Stimulated activated memory B cell treated with anti-CD40 and anti-IgM and Interleukin-4, amounts not matched to agents 10 μg/mL and 1 μg/mL and 100 μg/mL, for 72 hours (primary cell): ENCODE measurements around the gene MYO7B.

Source experiments
- ATAC-seq: fragments of 150-1000 bp; cut with Tn5 transposase; 2 replicates; pipeline ENCODE4 v1.10.0; 2021
- H3K27ac Mint-ChIP-seq: one replicate; pipeline ENCODE4 v1.8.0; 2022; ENCODE audit warnings: mild to moderate bottlenecking, mixed read lengths
- H3K27me3 Mint-ChIP-seq: one replicate; pipeline ENCODE4 v1.8.0; 2022; ENCODE audit warnings: mixed read lengths
- H3K36me3 Mint-ChIP-seq: one replicate; pipeline ENCODE4 v1.8.0; 2022; ENCODE audit warnings: mixed read lengths
- H3K4me1 Mint-ChIP-seq: one replicate; pipeline ENCODE4 v1.8.0; 2022; ENCODE audit warnings: mixed read lengths
- H3K4me3 Mint-ChIP-seq: one replicate; pipeline ENCODE4 v1.8.0; 2022; ENCODE audit warnings: mild to moderate bottlenecking, moderate library complexity, mixed read lengths
- H3K9me3 Mint-ChIP-seq: one replicate; pipeline ENCODE4 v1.8.0; 2022; ENCODE audit warnings: mixed read lengths

The MYO7B gene

DNA sequence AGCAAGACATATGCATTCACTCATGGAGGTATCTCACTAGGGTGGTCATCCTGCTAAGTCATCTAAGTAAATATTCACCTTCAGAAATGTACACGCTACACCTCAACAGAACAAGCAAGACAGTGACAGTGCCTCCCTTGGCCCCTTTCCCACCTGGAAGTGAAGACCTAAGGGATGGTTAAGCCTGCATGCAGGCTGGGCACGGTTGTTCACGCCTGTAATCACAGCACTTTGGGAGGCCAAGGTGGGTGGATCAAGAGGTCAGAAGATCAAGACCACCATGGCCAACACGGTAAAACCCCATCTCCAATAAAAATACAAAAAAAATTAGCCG lies 135.4 kb downstream of the MYO7B start:
- H3K36me3 Mint-ChIP-seq: no peaks in the 10 kb centered on the region
- H3K4me3 Mint-ChIP-seq: no peak overlapping the region
- no peak overlapping the region for H3K27ac Mint-ChIP-seq
- H3K27me3 Mint-ChIP-seq: peaks cover 47% of the 10 kb centered on the region
- no peak for ATAC-seq
- H3K4me1 Mint-ChIP-seq: peaks cover 6% of the 10 kb centered on the region
- H3K9me3 Mint-ChIP-seq: no peaks in the 10 kb centered on the region

DNA sequence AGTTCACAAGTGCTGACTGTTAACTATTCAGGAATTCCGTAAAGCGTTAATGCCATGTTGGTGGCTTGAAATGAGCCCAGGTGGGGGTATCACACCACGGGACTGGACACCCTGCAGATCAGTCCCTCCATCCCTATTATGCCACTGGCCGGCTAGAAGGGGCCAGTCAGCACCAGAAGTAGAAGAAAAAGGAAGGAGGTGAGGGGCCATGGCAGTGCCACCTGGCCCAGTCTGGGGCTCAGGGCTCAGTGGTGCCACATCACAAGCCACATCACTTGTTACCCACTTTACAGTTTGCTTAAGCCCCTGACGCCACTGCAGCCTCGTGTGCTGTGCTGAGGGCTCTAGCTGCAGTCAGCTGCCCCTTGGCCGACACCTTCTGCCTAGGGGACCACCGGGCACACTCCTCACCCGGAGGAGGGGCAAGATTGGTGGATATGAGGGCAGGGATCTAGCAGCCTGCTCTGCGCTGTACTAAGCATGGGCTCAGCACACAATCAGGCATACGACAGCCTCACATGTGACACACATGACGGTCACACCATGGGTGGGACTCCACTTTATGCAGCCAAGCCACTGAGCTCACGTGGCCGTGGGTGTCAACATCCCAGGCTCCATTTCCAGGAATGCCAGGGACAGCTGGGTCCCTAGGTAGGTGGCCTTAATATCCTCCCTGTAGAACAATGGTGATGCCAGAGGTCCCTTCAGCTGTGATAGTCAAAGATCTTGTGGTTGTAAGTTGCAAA lies 136.2 kb downstream of the MYO7B start:
- peaks cover 40% of the 10 kb centered on the region for H3K27me3 Mint-ChIP-seq
- no peak overlapping the region for H3K27ac Mint-ChIP-seq
- no peaks in the 10 kb centered on the region for H3K9me3 Mint-ChIP-seq
- no peak overlapping the region for H3K4me3 Mint-ChIP-seq
- no peaks in the 10 kb centered on the region for H3K36me3 Mint-ChIP-seq
- peaks cover 6% of the 10 kb centered on the region for H3K4me1 Mint-ChIP-seq
- ATAC-seq: no peak

DNA sequence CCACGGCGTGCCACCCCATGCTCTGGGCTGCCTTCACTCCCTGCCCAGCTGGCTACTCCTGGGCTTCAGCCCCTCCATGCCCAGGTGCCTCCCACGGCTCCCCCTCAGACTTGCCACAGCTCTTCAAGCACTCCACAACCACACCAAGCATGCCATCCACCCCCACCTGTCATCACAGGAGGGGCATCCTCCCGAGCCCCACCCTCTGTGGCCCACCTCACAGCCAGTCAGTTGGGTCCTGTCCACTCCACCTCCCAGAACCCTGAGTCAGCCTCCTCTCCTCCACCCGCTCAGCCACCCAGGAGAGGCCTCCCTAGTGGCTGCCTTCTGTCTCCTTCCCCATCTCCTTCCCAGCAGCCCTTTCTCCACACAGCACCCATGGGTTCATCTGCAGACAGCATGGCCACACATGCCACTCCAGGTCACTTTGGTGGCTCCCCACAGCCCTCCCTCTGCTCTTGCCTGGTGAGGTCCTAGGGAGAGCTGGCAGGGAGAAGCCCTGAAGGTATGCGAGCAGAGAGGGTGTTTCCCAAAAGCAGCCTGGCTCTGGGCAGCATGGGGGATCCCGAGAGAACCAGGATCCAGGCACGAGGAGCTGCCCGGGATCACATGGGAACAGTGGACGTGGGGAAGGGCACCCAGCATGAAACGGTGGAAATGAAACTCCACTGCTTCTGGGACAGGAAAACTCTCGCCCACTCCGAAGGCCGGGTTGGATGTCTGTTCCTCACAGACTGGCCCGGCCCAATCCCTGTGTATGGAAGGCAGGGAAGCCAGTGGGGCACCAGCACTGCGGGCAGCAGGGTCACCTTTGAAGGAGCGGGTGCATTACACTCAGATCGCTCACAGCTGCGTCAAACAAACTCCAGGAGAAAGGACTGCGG lies 137.1 kb downstream of the MYO7B start:
- ATAC-seq: no peak
- H3K36me3 Mint-ChIP-seq: no peaks in the 10 kb centered on the region
- peaks cover 6% of the 10 kb centered on the region for H3K4me1 Mint-ChIP-seq
- no peaks in the 10 kb centered on the region for H3K9me3 Mint-ChIP-seq
- H3K27ac Mint-ChIP-seq: no peak overlapping the region
- no peak overlapping the region for H3K4me3 Mint-ChIP-seq
- H3K27me3 Mint-ChIP-seq: peaks cover 46% of the 10 kb centered on the region

DNA sequence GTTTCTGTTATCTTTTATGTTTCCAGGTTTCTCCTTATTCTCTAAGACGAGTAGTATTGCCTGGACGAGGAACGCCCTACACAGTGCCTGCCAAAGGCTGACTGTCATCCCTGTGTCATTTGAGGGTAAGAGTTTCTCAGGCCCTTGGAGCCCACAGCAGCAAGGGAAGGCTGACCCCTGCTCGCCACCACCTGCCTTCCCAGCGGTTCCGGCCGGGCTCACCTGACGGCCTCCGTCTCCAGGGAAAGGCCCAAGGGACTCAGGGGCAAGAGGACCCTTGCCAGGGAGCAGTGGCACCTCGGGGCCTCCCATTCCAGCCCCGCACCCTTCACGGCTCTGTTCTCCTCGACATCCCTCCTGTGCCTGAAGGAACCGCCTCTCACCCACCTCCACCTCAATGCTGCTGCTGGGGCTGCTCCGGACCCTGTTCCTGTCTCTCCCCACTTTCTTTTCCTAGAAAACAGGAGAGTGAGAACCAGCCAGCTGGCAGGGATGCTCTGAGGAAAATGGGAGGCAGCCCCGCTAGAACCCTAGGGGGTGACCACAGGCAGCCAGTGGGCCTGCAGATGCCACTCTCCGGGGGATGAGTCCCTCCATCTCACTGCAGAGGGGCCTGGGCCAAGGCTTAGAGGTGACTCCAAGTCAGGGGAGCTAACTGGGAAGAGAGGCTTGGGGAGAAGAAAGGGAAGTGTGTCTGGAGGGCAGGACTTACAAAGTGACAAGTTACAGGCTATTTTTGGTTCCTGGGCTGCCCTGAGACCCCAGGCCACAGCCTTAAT lies 138.0 kb downstream of the MYO7B start:
- H3K4me3 Mint-ChIP-seq: no peak overlapping the region
- H3K27me3 Mint-ChIP-seq: peaks cover 55% of the 10 kb centered on the region
- no peak overlapping the region for H3K27ac Mint-ChIP-seq
- H3K4me1 Mint-ChIP-seq: peaks cover 12% of the 10 kb centered on the region
- ATAC-seq: no peak
- no peaks in the 10 kb centered on the region for H3K9me3 Mint-ChIP-seq
- H3K36me3 Mint-ChIP-seq: no peaks in the 10 kb centered on the region

DNA sequence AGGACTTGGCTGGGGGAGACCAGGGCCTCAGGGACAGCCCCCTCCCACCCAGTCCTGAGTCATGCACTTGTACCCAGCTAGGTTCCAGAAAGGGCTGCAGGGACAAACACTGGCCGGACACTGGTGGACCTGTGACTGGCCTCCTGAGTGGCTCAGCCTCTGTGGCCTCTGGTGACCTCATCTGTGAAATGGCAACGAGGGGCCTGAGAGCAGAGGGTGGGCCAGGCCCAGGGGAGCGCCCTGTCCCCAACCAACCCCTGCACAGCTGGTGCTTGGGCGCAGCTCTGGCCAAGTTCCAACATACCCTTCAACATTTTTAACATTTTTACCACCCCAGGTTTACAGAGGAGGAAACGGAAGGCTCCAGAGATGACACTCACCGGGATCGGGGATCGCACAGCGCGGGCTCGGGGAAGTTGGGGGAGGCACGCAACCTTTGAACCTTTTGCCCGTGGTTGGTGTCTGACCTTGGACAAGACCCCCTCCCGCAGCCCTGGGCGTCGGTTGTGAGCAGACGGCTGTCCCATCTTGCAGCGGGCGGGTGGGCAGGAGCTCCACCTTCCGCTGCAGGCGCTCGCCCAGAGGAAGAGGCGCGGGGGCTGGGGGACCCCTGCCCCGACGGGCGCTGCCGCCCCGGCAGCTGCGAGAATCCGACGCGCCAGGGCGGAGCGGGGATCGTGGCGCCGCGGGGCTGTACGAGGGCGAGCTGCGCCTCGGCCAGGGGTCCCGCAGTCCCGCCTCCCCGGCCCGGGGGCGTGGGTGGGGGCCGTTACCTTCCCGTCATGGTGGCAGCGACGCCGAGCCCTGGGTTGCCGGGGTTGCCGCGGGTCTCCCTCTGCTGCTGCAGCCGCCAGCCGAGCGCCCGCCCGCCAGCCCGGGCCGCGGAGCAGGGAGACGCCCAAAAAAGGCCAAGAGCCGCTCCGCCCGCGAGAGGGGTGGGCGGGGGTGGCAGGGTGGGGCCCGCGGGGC lies 139.0 kb downstream of the MYO7B start:
- Mint-ChIP-seq H3K4me1 (peaks cover 17% of the 10 kb centered on the region), H3K36me3 (no peaks in the 10 kb centered on the region), H3K9me3 (no peaks in the 10 kb centered on the region), H3K4me3 (peak overlapping the region; percentile 78), H3K27me3 (peaks cover 63% of the 10 kb centered on the region), H3K27ac (peak overlapping the region; percentile 42)
- peak; percentile 39 for ATAC-seq

DNA sequence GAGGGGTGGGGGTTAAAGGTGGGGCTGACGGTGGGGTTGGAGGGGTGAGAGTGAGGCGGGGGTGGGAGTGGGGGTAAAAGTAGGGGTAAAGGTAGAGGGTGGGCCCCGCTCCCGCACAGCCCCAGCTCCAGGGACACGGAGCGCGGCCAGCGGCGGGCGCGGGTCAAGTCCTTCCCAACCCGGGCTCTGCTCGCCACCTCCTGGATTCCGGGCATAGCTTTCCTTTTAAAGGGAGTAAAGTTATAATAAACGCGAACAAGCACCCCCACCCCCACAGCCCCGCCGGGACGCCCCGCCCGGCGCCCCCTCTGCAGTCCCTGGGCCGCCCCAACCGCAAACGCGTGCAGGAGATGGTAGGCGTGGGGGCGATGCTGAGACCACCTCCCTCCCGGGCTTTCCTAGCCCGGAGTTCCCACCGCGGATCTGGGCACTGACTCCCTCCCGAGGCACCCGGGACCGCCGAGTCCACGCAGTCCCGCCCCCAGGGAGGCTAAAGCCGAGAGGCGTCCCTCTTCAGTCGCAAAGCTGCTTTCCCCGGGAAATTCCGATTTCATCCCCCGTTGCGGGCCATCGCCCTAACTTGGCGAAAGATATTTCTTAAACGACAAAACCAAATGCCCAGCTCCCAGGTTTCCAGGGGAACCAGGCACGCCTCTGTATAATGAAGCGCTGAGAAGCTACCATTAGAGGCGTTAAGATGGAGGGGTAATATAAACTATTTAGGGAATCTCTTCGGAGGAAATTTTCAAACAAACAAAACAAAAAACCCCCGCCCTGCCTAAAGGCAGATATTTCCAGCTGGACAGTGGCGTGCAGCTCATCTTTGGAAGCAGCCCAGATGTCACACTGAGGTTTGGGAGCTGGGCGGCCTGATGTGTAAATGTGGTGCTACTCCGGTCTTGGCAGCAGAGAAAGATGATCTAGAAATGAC lies 140.1 kb downstream of the MYO7B start, which contains the start of gene LIMS2:
TSS of gene LIMS2 (minus strand) at position 200 of the 931 bp plus-strand sequence. CDS start 506 bp downstream, outside the sequence.
- peaks cover 63% of the 10 kb centered on the region for H3K27me3 Mint-ChIP-seq
- ATAC-seq: peak; percentile 13
- peak within 1 kb of the TSS; percentile 78 for H3K4me3 Mint-ChIP-seq
- H3K9me3 Mint-ChIP-seq: no peaks in the 10 kb centered on the region
- H3K4me1 Mint-ChIP-seq: peaks cover 17% of the 10 kb centered on the region
- peak within 1 kb of the TSS; percentile 42 for H3K27ac Mint-ChIP-seq
- no peaks in the 10 kb centered on the region for H3K36me3 Mint-ChIP-seq

DNA sequence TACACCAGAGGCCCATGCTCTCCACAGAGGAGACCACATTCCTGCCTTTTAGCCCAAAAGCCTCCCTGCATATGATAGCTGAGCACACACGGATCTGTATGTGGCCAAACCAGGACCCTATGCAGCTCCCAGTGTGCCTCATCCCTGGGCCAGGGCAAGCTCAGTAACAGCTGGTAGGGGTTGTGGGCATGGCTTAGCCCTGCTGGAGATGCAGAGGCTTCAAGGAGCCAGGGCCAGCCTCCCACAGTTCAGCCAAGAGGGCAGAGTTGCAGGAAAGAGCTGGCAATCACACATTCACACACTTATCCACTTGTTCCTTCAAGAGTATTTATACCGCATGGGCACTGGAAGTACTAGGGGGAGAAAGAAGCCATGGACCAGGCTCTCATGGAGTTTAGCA lies 141.4 kb downstream of the MYO7B start:
- peaks cover 62% of the 10 kb centered on the region for H3K27me3 Mint-ChIP-seq
- H3K4me1 Mint-ChIP-seq: peaks cover 25% of the 10 kb centered on the region
- H3K27ac Mint-ChIP-seq: no peak overlapping the region
- no peak overlapping the region for H3K4me3 Mint-ChIP-seq
- no peaks in the 10 kb centered on the region for H3K36me3 Mint-ChIP-seq
- no peak for ATAC-seq
- H3K9me3 Mint-ChIP-seq: no peaks in the 10 kb centered on the region

DNA sequence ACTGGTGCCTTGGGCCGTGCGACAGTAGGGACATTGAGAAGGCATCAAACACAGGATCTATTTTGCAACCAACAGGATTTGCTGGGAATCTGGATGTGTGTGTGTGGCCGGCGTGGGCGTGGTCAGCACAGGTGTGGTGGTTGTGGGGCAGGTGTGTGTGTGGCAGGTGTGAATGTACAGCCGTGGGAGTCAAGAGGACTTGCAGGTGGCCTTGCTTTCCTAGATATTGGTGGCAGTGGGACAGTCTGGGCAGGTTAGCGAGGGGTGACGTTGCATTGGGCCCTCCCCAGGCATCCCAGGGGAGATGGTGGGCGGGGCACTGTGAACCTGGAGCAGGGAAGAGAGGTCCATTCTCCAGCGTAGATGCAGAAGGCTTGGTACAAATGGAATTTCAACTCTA lies 143.0 kb downstream of the MYO7B start:
- Mint-ChIP-seq H3K36me3 (no peaks in the 10 kb centered on the region), H3K27ac (no peak overlapping the region), H3K27me3 (peaks cover 46% of the 10 kb centered on the region), H3K4me1 (peaks cover 30% of the 10 kb centered on the region), H3K4me3 (no peak overlapping the region), H3K9me3 (no peaks in the 10 kb centered on the region)
- ATAC-seq: no peak

DNA sequence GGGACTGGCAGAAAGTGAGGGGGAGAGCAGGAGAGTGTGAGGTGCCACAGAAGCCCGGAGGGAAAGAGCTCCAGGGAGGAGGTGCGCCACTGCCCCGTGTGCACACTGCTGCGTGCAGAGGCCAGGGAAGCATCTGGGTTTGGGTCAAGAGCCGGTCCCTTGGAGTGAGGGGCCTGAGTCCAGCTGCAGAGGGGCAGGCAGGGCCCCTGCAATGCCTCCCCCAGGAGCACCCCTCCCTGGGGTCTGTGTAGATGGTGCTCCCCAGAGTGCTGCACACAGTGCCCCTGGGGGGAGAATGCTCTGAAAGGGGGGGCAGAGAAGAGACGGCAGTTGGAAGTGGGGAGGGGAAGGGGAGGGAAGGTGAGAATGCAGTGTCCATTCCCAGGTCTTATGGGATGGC lies 143.5 kb downstream of the MYO7B start:
- Mint-ChIP-seq H3K36me3 (no peaks in the 10 kb centered on the region), H3K27me3 (peaks cover 42% of the 10 kb centered on the region), H3K4me3 (no peak overlapping the region), H3K27ac (no peak overlapping the region), H3K9me3 (no peaks in the 10 kb centered on the region), H3K4me1 (peaks cover 30% of the 10 kb centered on the region)
- ATAC-seq: peak; percentile 13

DNA sequence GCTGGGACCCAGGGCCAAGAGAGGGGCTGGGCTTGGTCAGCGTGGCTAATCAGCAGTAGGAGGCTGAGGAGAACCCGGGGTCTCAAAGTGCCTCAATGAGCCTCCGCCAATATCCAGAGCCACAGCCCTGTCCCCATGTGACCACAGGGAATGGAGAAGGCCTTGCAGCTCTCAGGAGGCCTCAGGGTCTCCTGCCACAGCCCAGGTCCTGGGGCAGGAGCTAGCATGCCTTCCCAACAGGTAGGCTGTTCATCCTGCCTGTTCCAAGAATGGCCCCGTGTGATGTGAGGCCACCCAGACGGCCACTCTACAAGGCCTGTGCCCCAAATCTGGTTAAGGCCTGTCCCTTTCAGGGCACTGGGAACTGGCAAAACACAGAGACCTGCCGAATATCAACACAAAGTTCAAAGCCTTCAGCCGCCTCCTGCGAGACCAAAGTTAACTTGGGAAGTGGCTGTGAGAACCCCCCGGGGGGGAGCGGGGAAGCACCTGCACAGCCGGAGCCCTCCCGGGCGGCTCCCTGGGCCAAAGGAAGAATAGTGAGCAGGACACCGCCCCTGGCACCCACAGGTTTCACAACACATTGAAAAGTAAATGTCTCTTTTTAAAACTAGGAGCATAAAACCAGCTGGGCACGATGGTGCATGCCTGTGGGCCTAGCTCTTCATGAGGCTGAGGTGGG lies 144.3 kb downstream of the MYO7B start:
- H3K4me1 Mint-ChIP-seq: peaks cover 24% of the 10 kb centered on the region
- no peak overlapping the region for H3K27ac Mint-ChIP-seq
- H3K36me3 Mint-ChIP-seq: no peaks in the 10 kb centered on the region
- ATAC-seq: no peak
- no peak overlapping the region for H3K4me3 Mint-ChIP-seq
- no peaks in the 10 kb centered on the region for H3K9me3 Mint-ChIP-seq
- peaks cover 34% of the 10 kb centered on the region for H3K27me3 Mint-ChIP-seq

DNA sequence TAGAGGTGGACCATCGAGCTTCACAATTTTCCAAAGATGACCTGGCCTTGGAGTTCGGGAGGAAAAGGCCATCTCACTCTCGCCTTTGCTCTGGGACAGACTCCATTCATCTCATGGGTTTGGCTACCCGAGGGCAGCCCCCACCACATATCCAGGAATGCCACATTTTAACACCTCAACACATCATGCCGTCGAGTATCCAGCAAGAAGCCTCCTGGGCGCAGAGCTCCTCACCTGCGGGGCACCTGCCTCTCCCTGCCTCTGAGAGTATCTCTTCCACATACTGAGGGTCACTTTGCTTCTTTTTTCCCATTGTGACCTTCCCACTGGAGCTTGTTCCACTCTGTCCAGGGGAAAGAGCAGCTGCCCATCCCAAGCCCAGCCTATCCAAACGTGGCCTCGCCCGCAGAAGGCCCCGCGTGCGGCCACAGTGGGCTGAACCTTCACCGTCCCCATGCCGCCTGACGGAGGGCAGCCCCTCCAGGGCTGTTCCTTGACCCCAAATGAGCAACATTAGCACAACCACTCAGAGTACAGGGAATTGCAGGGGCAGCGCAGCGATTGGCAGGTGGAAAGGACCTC lies 145.3 kb downstream of the MYO7B start:
- ATAC-seq: no peak
- Mint-ChIP-seq H3K9me3 (no peaks in the 10 kb centered on the region), H3K27ac (peak overlapping the region; percentile 65), H3K36me3 (no peaks in the 10 kb centered on the region), H3K27me3 (peaks cover 34% of the 10 kb centered on the region), H3K4me1 (peaks cover 24% of the 10 kb centered on the region), H3K4me3 (peak overlapping the region; percentile 50)

DNA sequence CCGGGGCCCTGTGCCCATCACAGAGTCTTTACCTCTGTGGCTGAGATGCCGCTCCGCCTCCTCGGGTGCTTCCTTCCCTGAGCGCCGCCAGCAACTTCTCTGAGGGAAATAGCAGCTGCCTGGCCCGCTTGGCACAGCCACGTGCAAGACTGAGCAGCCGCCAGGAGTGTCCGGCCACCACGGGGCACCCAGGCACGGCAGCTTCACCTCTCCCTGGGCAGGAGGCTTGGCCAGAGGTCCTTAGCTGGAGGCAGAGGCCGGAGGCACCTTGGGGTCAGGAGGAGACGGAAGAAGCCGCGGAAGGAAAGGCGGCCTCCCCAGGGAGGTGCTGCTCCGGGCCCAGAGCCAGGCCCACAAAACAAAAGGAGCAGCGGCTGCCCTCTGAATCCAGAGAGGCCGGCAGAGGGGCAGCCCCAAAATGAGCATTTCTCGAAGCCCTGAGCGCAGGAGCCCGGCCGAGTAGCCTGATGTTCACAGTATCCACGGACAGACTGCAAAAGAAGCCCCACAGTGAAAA lies 145.9 kb downstream of the MYO7B start:
- Mint-ChIP-seq H3K4me1 (peaks cover 24% of the 10 kb centered on the region), H3K36me3 (no peaks in the 10 kb centered on the region), H3K9me3 (no peaks in the 10 kb centered on the region), H3K27me3 (peaks cover 34% of the 10 kb centered on the region), H3K4me3 (peak overlapping the region; percentile 50), H3K27ac (peak overlapping the region; percentile 65)
- peak; percentile 14 for ATAC-seq
